ENCODE data around the gene RIOK2. TPM values are rescaled to one million over a fixed set of nuclear protein-coding genes. Genes with fewer than 3 reads are reported as not detected.

The RIOK2 gene
- total and polyA plus RNA-seq, 4 donors = 15.8 to 23.9 (median 19.1) TPM

GRCh38 chr5:97111004-97111403 lies 72.0 kb downstream of the RIOK2 start:
- 78 to 83% methylated on average over 5 of the region's 5 CpGs for WGBS, 2 donors
- DNase-seq (no peak), ATAC-seq (ENCODE audit: low FRiP score) (no peak)
- Histone ChIP-seq H3K4me1 (ENCODE audit: control insufficient read depth in 1 of 2, insufficient read depth in 2 of 2, low read length in 2 of 2) (no peaks in the 10 kb centered on the region), H3K4me3 (ENCODE audit: low read length in 2 of 2) (no peak overlapping the region), H3K36me3 (ENCODE audit: control insufficient read depth in 1 of 2, insufficient read depth in 2 of 2, low read length in 1 of 2) (no peaks in the 10 kb centered on the region), H3K27ac (ENCODE audit: low read depth in 1 of 2, low read length in 2 of 2) (no peak overlapping the region), H3K27me3 (ENCODE audit: control insufficient read depth in 1 of 2, insufficient read depth in 2 of 2, low read length in 1 of 2) (no peaks in the 10 kb centered on the region), H3K9me3 (ENCODE audit: control insufficient read depth, low read length) (no peaks in the 10 kb centered on the region)
- intact Hi-C loops (cut with DNase I) = no loop called here

Other genes with a start within 250 kb of the RIOK2 start
- 10 to 100 TPM; 51.9 to 69.8 TPM for gene LNPEP, start 247.2 kb downstream of the RIOK2 start, total RNA-seq
- gene LNPEP, start 247.2 kb downstream of the RIOK2 start, polyA plus RNA-seq = 1 to 10 TPM; 3.1 to 7.0 TPM
- gene LIX1, start 40.6 kb downstream of the RIOK2 start, total RNA-seq = not detected
- gene LIX1, start 40.6 kb downstream of the RIOK2 start, polyA plus RNA-seq = not detected

Data from aorta (tissue), 5 donors.